WTC11 (cell line): ENCODE results near the gene ZNF277. TPM values are rescaled to one million over a fixed set of nuclear protein-coding genes. Genes with fewer than 3 reads are reported as not detected.

ENCODE experiments used
- ATAC-seq: fragments of 200-7000 bp; cut with Tn5 transposase; 2 replicates; pipeline ENCODE4 v1.10.0; 2021; ENCODE audit warnings: mild to moderate bottlenecking, moderate library complexity
- CTCF ChIA-PET: fragments of 300-600 bp; sonication (Branson Sonifier 250); formaldehyde crosslinking; loops from one replicate; lab custom pipeline; 2021; ENCODE audit warnings: antibody characterized with exemption; lab: Charles Lee
- POLR2A ChIA-PET: fragments of 350-600 bp; sonication (Branson Sonifier 250); formaldehyde crosslinking; loops from one replicate; lab custom pipeline; 2021; ENCODE audit warnings: antibody characterized with exemption; lab: Charles Lee
- DNase-seq: peaks from one replicate; pipeline ENCODE4 v3.0.0; 2021; ENCODE audit warnings: low spot score
- H3K27ac Mint-ChIP-seq: 2 replicates; pipeline ENCODE4 v1.8.0; 2021; ENCODE audit warnings: mixed read lengths
- H3K27me3 Mint-ChIP-seq: 2 replicates; pipeline ENCODE4 v1.8.0; 2021; ENCODE audit warnings: low read depth, mild to moderate bottlenecking, moderate library complexity, mixed read lengths
- H3K36me3 Mint-ChIP-seq: 2 replicates; pipeline ENCODE4 v1.8.0; 2021; ENCODE audit warnings: mixed read lengths
- H3K4me1 Mint-ChIP-seq: 2 replicates; pipeline ENCODE4 v1.8.0; 2022; ENCODE audit warnings: mixed read lengths
- H3K4me3 Mint-ChIP-seq: 2 replicates; pipeline ENCODE4 v1.8.0; 2021; ENCODE audit warnings: mild to moderate bottlenecking, moderate library complexity, mixed read lengths
- H3K9me3 Mint-ChIP-seq: 2 replicates; pipeline ENCODE4 v1.8.0; 2021; ENCODE audit warnings: mixed read lengths
- CBFB ChIP-seq: sonication (generic); formaldehyde crosslinking; IDR thresholded peaks from 2 replicates; pipeline ENCODE4 v1.8.1; 2022; ENCODE audit warnings: mild to moderate bottlenecking, low read depth, missing genetic modification reagents
- CREM ChIP-seq: sonication (generic); formaldehyde crosslinking; IDR thresholded peaks from 2 replicates; pipeline ENCODE4 v1.8.1; 2022; ENCODE audit warnings: mild to moderate bottlenecking, missing genetic modification reagents, moderate library complexity
- E2F4 ChIP-seq: sonication (generic); formaldehyde crosslinking; IDR thresholded peaks from 2 replicates; pipeline ENCODE4 v1.8.1; 2022; ENCODE audit warnings: low read depth, mild to moderate bottlenecking, moderate library complexity, missing genetic modification reagents, borderline replicate concordance
- EMX1 ChIP-seq: fragments of 250-450 bp; sonication (Bioruptor Pico); IDR thresholded peaks from 2 replicates; pipeline ENCODE4 v1.8.0; 2021; ENCODE audit warnings: mild to moderate bottlenecking
- ESRRA ChIP-seq: sonication (generic); formaldehyde crosslinking; IDR thresholded peaks from 2 replicates; pipeline ENCODE4 v1.8.1; 2022; ENCODE audit warnings: mild to moderate bottlenecking, missing genetic modification reagents, borderline replicate concordance
- GRHL2 ChIP-seq: fragments of 250-450 bp; sonication (Bioruptor Pico); IDR thresholded peaks from 2 replicates; pipeline ENCODE4 v1.8.0; 2022; ENCODE audit warnings: mild to moderate bottlenecking, moderate library complexity; ENCODE audit not compliant: insufficient replicate concordance, severe bottlenecking
- JAZF1 ChIP-seq: fragments of 250-450 bp; sonication (Bioruptor Pico); IDR thresholded peaks from 2 replicates; pipeline ENCODE4 v1.9.0; 2021; ENCODE audit warnings: moderate library complexity, mild to moderate bottlenecking, inconsistent platforms
- JUN ChIP-seq: sonication (generic); formaldehyde crosslinking; IDR thresholded peaks from 2 replicates; pipeline ENCODE4 v1.8.0; 2023; ENCODE audit warnings: mild to moderate bottlenecking, missing genetic modification reagents
- NFATC4 ChIP-seq: fragments of 250-450 bp; sonication (Bioruptor Pico); IDR thresholded peaks from 2 replicates; pipeline ENCODE4 v1.9.0; 2021; ENCODE audit warnings: mild to moderate bottlenecking
- PRDM15 ChIP-seq: sonication (generic); formaldehyde crosslinking; IDR thresholded peaks from 2 replicates; pipeline ENCODE4 v1.8.0; 2022; ENCODE audit warnings: missing genetic modification reagents
- PREB ChIP-seq: sonication (generic); formaldehyde crosslinking; IDR thresholded peaks from 2 replicates; pipeline ENCODE4 v1.8.1; 2022; ENCODE audit warnings: mild to moderate bottlenecking, missing genetic modification reagents, moderate library complexity, borderline replicate concordance
- SP1 ChIP-seq: sonication (generic); formaldehyde crosslinking; conservative IDR thresholded peaks from 2 replicates; pipeline ENCODE4 v1.8.1; 2022; ENCODE audit warnings: missing genetic modification reagents
- USF1 ChIP-seq: sonication (generic); formaldehyde crosslinking; IDR thresholded peaks from 2 replicates; pipeline ENCODE4 v1.8.0; 2022; ENCODE audit warnings: mild to moderate bottlenecking, missing genetic modification reagents
- ZBTB21 ChIP-seq: sonication (generic); formaldehyde crosslinking; IDR thresholded peaks from 2 replicates; pipeline ENCODE4 v1.8.1; 2023; ENCODE audit warnings: mild to moderate bottlenecking, missing genetic modification reagents, borderline replicate concordance
- ZMAT4 ChIP-seq: fragments of 250-450 bp; sonication (Bioruptor Pico); IDR thresholded peaks from 2 replicates; pipeline ENCODE4 v1.9.0; 2021; ENCODE audit warnings: mild to moderate bottlenecking
- ZNF138 ChIP-seq: sonication (generic); formaldehyde crosslinking; conservative IDR thresholded peaks from 2 replicates; pipeline ENCODE4 v1.8.1; 2022; ENCODE audit warnings: mild to moderate bottlenecking, moderate library complexity, missing genetic modification reagents
- ZNF512 ChIP-seq: sonication (generic); formaldehyde crosslinking; IDR thresholded peaks from 2 replicates; pipeline ENCODE4 v1.8.1; 2022; ENCODE audit warnings: missing genetic modification reagents, borderline replicate concordance
- total RNA-seq: library from RNA; stranded (reverse); gene quantifications from 3 replicates; pipeline ENCODE4 v1.2.3, GENCODE V29; 2021

Gene ZNF277
- total RNA-seq, 1 experiment from 2014 or later, result 22.5 TPM

GRCh38 chr7:112182749-112183148 lies 23.7 kb upstream of the ZNF277 start:
- ATAC-seq (no peak), DNase-seq (no peak)
- no peak for TF ChIP-seq ZBTB21 (CRISPR knock-in tag)
- Mint-ChIP-seq H3K27me3 (no peaks in the 10 kb centered on the region), H3K27ac (no peak overlapping the region), H3K4me1 (peaks cover 14% of the 10 kb centered on the region), H3K4me3 (no peak overlapping the region), H3K9me3 (no peaks in the 10 kb centered on the region), H3K36me3 (no peaks in the 10 kb centered on the region)
- CTCF ChIA-PET, result no interaction called here
- POLR2A ChIA-PET, result no interaction called here

- no peak for TF ChIP-seq GRHL2 (CRISPR knock-in tag)
- TF ChIP-seq ZMAT4 (CRISPR knock-in tag), result no peak
- no peak for TF ChIP-seq PRDM15
- no peak for TF ChIP-seq CBFB (CRISPR knock-in tag)
- TF ChIP-seq JUN (CRISPR knock-in tag), result no peak
- TF ChIP-seq ZNF138 (CRISPR knock-in tag), result no peak
- no peak for TF ChIP-seq ZNF512 (CRISPR knock-in tag)
- TF ChIP-seq E2F4 (CRISPR knock-in tag), result no peak
- no peak for TF ChIP-seq CREM (CRISPR knock-in tag)
- no peak for TF ChIP-seq ESRRA (CRISPR knock-in tag)
- no peak for TF ChIP-seq USF1 (CRISPR knock-in tag)
- peaks cover 9% of the 10 kb centered on the region for H3K4me1 Mint-ChIP-seq
- ChIA-PET POLR2A (no interaction called here), CTCF (no interaction called here)
- DNase-seq (no peak), ATAC-seq (no peak)
- H3K27ac Mint-ChIP-seq, result no peak overlapping the region
- no peak overlapping the region for H3K4me3 Mint-ChIP-seq
- no peaks in the 10 kb centered on the region for H3K36me3 Mint-ChIP-seq
- H3K9me3 Mint-ChIP-seq, result no peaks in the 10 kb centered on the region
- no peaks in the 10 kb centered on the region for H3K27me3 Mint-ChIP-seq
Measured at GRCh38 chr7:112183266-112183665, 23.2 kb upstream of the ZNF277 start.

- Mint-ChIP-seq H3K4me3 (no peak overlapping the region), H3K27me3 (no peaks in the 10 kb centered on the region), H3K27ac (no peak overlapping the region), H3K36me3 (no peaks in the 10 kb centered on the region), H3K4me1 (peaks cover 7% of the 10 kb centered on the region), H3K9me3 (no peaks in the 10 kb centered on the region)
- DNase-seq (no peak), ATAC-seq (no peak)
- CTCF ChIA-PET, result no interaction called here
- POLR2A ChIA-PET, result no interaction called here
- TF ChIP-seq EMX1, result no peak
- no peak for TF ChIP-seq PREB (CRISPR knock-in tag)
- no peak for TF ChIP-seq USF1 (CRISPR knock-in tag)
- no peak for TF ChIP-seq ZMAT4 (CRISPR knock-in tag)
- TF ChIP-seq JAZF1, result no peak
- no peak for TF ChIP-seq SP1 (CRISPR knock-in tag)
- no peak for TF ChIP-seq NFATC4 (CRISPR knock-in tag)
Measured at GRCh38 chr7:112184455-112184854, 22.0 kb upstream of the ZNF277 start.
